ENCODE data around the gene ARPC4.
"Not testable (repeated sequence)": the region's sequence is repeated elsewhere in the genome, so short reads cannot be mapped to it uniquely, and the experiment has no call there.

Gene ARPC4

DNA sequence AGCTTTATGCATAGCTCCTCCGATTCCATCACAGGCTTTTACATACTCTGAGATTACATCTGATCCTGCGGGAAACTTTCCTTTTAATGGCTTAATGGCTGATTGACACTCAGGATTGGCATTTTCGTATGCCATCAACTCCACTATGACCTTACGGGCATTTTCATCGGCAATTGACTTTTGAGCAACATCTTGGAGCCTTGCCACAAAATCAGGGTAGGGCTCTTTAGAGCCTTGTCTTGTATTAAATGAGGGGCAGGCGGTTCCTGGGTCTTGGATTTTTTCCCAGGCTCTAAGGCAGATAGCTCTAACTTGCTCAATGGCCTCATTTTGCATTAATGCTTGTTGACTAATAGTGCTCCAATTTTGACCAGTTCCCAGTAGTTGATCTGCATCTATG lies 59.0 kb downstream of the ARPC4 start:
- not testable (repeated sequence) for DNase-seq (ENCODE audit: low read depth in 1 of 2, low spot score in 1 of 2)

DNA sequence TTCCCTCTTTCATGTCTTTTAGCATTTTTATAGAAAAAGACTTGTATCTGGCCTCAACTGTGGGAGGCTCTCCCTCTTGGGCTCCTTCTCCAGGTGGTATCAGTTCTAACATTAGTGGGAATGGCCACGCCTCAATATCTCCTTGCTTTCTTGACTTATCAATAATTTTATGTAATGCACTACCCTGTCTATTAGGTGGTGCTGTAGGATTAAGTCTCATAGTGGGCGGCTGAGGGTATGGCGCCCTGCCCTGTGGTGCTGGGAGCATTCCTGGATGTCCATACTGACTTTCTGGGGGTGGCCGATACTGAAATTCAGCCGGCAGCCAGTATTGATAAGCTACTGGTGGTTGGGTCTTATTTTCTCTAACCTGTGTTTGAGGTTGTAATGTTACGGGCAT lies 59.6 kb downstream of the ARPC4 start:
- DNase-seq (ENCODE audit: low read depth in 1 of 2, low spot score in 1 of 2) = no peak

DNA sequence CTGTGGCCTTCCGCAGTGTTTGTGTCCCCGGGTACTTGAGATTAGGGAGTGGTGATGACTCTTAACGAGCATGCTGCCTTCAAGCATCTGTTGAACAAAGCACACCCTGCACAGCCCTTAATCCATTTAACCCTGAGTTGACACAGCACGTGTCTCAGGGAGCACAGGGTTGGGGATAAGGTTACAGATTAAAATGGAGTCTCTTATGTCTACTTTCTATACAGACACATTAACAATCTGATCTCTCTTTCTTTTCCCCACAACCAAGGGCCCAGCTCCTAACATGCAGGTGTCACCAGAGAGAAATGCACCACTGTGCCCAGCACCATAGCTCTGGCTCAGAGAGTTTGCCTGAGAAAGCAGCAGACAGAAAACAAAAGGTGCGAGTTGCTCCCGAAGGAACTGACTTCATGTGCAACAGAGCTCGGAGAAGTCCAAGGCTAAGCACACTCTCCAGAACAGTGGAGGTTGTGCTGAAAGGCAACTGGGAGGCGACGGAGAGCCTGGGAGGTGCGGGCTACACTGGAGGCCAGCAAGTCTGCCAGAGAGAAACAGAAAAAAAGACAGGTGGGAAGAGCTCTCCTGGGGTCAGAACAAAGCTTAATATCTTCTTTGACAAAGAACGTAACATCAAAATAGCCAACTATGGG lies 61.5 kb downstream of the ARPC4 start:
- not testable (repeated sequence) for DNase-seq (ENCODE audit: low read depth in 1 of 2, low spot score in 1 of 2)

DNA sequence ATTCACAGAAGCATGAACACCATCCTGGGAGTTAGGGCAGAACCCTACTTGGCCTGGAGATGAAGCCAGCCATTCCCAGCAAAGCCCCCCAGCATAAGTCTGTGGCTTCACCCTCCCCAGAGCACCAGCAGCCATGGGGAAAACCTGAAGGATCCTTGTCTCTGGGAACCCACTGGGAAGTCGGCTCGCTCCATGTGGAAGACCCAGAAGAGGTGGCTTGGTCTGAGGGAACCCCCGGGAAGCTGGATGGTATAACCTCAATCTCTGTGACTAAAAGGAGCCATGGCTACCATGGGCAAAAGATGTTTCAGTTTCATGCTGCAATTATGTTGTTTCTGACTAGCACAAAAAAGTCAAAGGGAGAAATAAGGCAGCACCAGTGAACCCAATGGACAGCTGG lies 62.7 kb downstream of the ARPC4 start:
- no peak for DNase-seq (ENCODE audit: low read depth in 1 of 2, low spot score in 1 of 2)

All from activated T-helper 1 cell treated with anti-CD3 and anti-CD28 coated beads, Interleukin-2, amount 50 U/mL, for 16 hours (primary cell).